Measurements from ENCODE around the gene GGTLC3.
"Not testable (repeated sequence)": the region's sequence is repeated elsewhere in the genome, so short reads cannot be mapped to it uniquely, and the experiment has no call there.

- not testable (repeated sequence) for TF ChIP-seq POLR2A (IDR thresholded peaks at IDR 0.05; ENCODE audit: low read depth, low read length); POLR2AphosphoS5 (IDR thresholded peaks at IDR 0.05; ENCODE audit: low read depth, low read length); TAF1 (IDR thresholded peaks at IDR 0.05; ENCODE audit: borderline replicate concordance, low read depth, low read length)
Measured at GRCh38 chr22:18558516-18558915, 40.6 kb upstream of the GGTLC3 start.

Measured in GM12892 (cell line).